NCI-H1417 (cell line): ENCODE results near the gene GLIPR1.
A peak's percentile ranks its signal among the peaks of the same experiment; 100 is the strongest.
"Not testable (repeated sequence)": the region's sequence is repeated elsewhere in the genome, so short reads cannot be mapped to it uniquely, and the experiment has no call there.

Experiments used
- DNase-seq, 3 experiments: peaks; one replicate each; lab custom pipeline; 2025; lab: John Stamatoyannopoulos, UW

The GLIPR1 gene

DNA sequence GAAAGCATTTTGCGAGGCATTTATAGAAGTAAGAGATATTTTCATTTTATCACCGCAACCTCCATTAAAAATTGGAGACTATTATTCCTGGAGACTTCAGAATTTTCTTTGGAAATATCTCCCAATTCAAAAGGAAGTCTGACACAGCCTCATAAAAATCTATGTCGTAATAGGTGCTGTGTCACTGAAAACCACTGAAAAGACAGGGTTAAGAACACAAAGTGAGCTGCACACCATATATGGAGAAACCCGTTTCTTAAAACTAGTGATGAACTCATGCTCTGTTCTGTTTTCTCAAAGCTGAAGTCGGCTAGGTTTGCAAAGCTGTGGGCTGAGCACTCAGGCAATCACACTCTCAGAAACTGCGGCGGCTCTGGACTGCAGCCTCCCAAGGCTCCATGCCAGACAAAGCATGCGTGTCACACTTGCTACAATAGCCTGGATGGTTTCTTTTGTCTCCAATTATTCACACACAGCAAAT lies at the start of gene GLIPR1:
Gene GLIPR1, plus strand, starts transcription at position 287 of the 481 bp plus-strand sequence. Its CDS starts 126 bp downstream, at position 413.
- DNase-seq, result no peak

DNA sequence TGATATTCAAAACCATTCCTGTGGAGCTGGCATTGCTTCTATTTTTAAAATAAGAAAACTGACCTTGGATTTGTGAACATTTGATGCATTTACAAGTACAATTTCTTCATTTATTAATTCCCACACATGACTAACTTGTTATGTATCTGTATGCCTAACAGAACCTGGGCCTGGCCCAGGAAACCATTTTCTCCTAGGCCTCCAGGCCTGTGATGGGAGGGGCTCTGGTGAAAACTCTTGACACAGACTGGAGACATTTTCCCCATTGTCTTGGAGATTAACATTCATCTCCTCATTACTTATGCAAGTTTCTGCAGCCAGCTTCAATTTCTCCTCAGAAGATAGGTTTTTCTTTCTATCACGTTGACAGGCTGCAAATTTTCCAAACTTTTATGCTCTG lies 47.6 kb upstream of the GLIPR1 start:
- DNase-seq, result no peak

DNA sequence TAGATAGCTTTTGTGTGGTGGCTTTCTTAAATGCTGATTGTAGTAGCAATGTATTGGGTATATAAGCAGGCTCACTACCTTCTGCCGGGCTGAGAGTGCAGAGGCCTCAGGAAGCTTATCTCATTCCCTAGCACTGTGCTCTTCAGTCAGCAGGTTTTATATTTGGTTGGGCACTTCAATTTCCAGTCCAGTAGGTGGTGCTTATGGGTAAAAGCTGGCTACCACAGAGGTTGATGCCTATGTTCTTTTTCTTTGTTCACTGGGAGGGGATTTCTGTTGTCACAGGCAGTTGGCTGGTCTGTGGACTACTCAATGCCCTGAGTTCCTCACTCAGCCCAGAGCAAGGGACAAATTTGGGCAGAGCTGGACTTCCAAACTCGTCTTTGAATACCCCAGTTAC lies 43.0 kb upstream of the GLIPR1 start:
- DNase-seq, result no peak

DNA sequence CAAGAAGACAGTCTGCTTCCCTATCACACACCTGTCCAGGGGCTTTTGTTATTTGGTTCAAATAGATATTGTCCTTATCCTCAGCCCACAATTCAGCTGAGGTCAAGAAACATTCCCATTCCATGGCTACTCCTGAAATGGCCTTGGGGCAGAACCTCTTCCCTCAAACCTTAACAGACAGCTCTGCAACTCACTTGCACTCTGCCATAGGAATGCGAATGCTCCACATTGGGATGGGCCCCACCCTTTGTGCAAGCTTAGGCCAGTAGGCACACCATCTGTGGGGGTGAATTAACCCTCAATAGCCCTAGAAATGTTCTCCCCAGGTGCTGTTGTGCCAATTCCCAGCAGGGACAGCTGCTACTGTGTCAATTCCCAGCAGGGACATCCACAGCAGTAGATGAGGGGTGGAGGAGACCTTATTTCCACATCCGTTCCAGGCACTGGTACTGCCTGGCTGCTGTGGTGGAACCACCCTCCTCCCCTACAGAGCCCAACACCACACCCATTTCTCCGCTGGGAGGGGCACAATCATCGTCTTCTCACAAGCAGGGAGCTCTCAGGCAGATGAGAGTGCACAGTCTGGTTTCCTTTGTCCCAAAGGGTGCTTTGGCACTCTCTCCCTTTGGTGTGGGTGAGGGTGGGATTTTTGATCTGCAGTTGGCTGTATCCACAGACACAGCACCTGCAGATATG lies 42.3 kb upstream of the GLIPR1 start:
- DNase-seq, result no peak

DNA sequence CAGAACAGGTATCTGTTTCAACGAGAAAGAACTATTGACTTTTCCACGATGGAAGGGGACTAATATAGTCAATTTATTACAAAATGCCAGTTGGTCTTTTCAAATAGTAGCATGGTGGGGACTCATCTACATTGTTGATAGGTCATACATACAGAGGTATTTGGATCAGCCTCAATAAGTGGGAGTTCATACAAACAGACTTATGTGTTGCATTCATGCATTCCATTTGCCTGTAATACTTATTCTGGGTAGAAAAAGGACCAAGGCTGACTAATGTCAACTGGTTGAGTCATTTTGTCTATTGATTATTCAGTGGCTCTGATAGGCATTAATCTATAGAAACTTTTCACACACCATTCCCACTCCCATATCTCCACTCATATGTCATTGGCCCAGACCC lies 41.5 kb upstream of the GLIPR1 start:
- DNase-seq, result no peak

DNA sequence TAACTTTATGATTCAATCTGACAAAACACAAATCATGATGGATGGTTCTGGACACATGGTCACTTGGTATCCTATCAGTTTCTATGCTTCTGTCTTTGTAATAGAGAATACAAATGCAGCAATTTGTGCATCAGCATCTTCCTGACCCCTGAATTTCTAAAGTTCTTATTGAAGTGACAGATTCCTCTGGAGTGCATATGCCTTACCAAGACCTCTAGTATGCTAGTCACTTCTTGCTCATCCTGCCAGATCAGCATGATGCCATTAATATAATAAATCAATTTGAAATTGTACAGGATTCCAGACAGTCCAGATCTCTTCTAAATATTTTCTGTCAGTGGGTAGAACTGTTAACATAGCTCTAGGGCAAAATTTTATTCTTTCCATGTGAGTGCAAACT lies 40.6 kb upstream of the GLIPR1 start:
- DNase-seq, result no peak

DNA sequence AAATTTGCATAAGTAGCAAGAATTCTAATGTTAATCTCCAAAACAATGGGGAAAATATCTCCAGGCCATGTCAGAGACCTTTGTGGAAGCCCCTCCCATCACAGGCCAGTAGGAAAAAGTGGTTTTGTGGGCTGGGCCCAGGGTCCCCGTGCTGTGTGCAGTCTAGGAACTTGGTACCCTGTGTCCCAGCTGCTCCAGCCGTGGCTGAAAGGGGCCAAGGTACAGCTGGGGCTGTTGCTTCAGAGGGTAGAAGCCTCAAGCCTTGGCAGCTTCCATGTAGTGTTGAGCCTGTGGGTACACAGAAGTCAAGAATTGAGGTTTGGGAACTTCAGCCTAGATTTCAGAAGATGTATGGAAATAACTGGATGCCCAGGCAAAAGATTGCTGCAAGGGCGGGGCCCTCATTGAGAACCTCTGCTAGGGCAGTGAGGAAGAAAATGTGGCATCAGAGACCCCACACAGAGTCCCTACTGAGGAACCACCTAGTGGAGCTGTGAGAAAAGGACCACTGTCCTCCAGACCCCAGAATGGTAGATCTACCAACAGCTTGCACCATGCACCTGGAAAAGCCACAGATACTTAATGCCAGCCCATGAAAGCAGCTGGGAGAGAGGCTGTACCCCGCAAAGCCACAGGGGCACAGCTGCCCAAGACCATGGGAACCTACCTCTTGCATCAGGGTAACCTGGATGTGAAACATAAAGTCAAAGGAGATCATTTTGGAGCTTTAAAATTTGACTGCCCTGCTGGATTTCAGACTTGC lies 38.7 kb upstream of the GLIPR1 start:
- DNase-seq, result not testable (repeated sequence)

DNA sequence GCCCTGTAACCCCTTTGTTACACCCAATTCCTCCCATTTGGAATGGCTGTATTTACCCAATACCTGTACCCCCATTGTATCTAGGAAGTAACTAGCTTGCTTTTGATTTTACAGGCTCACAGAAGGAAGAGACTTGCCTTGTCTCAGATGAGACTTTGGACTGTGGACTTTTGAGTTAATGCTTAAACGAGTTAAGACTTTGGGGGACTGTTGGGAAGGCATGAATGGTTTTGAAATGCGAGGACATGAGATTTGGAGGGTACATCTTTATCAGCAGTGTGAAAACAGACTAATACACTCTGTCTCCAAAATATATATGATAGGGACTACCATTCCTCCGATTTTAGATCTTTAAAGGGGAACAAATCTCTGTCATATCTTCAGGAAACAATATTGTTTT lies 38.1 kb upstream of the GLIPR1 start:
- DNase-seq, result not testable (repeated sequence)

DNA sequence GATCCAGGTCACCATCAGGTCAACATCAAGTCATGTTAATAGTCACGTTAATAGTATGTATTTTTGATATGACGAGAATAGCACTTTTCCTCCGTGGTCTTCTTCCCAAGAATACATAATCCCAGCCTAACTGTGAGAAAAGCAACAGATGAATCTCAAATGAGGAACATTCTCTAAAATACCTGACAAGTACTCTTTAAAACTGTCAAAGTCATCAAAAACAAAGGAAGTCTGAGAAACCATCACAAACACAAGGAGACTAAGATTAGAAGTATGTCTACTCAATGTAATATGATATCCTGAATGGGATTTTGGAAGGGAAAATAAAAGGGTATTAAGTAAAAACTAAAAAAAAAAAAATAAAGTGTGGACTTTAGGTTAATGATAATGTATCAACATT lies 36.8 kb upstream of the GLIPR1 start:
- DNase-seq, result no peak

DNA sequence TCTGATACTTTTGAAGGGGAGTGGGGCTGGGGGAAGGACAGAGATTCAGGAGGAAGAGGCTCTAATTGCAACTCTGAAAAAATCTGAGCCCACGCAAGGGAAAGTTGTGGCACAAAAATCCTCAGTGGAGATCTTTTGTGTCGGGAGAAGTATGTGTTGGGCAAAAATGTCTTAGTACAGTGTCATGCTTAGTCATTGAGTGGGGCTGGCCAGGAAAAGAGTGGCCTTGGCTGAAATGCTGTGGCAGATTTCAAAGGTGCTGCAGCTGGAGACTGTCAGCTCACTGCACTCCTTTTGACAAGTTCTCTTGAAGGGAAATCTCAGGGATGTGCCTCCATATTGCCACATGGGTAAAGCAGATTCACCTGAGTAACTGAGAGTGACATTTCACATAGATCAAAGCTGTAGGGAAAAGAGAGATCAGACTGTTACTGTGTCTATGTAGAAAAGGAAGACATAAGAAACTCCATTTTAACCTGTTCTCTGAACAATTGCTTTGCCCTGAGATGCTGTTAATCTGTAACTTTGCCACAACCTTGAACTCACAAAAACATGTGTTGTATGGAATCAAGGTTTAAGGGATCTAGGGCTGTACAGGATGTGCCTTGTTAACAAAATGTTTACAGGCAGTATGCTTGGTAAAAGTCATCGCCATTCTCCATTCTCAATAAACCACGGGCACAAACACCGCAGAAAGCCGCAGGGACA lies 36.0 kb upstream of the GLIPR1 start:
- DNase-seq, result no peak

DNA sequence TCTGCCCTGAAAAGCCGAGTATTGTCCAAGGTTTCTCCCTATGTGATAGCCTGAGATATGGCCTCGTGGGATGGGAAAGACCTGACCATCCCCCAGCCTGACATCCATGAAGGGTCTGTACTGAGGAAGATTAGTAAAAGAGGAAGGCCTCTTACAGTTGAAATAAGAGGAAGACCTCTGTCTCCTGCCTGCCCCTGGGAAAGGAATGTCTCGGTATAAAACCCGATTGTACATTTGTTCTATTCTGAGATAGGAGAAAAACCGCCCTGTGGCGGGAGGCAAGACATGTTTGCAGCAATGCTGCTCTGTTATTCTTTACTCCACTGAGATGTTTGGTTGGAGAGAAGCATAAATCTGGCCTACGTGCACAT lies 35.4 kb upstream of the GLIPR1 start:
- not testable (repeated sequence) for DNase-seq

DNA sequence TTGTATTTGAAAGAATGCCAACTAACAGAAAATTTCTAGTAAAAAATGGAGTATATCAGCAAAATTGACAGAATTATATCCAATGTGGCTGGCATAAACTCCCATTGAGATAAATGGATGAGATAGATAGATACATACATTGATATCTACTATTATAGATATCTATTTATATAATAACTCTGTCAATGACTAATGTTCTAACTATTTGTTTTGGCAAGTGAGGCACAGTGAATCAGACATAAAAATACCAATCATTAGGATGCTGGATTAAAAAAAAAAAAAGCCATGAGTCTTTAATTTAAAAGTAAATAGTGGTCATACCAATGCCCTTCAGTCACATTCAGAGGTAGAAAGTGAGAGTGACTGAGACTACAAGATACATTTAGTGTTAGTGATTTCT lies 33.7 kb upstream of the GLIPR1 start:
- no peak for DNase-seq

DNA sequence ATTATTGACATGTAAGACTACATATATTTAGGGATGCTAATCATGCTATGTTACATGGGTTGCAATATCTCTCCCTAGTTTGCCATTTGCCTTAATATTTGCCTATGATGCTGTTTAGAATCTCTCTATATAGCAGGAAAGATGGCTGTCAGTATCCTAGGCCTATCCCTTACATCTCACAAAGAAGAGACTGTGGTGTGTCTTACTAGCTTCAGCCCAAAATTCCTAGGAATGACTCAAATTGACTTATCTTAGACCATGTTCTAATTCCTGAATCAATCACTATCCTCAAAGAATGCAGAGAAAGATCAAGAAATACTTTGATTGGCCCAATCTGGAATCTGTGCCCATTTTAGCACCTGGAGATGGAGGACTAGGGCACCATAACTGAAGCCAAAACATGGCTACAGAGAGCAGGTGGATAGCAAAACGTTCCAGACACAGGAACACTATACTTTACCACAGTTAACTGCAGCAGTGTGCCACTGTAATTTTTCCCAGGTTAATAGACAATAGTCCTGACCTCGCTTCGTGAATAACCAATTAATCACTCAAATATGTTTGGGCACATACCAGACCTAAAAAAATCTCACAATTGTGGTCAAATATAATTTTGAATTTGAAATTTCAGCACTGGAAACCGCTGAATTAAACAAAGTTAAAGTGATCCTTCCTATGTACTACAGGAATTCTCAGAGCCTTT lies 32.7 kb upstream of the GLIPR1 start:
- DNase-seq, result no peak

DNA sequence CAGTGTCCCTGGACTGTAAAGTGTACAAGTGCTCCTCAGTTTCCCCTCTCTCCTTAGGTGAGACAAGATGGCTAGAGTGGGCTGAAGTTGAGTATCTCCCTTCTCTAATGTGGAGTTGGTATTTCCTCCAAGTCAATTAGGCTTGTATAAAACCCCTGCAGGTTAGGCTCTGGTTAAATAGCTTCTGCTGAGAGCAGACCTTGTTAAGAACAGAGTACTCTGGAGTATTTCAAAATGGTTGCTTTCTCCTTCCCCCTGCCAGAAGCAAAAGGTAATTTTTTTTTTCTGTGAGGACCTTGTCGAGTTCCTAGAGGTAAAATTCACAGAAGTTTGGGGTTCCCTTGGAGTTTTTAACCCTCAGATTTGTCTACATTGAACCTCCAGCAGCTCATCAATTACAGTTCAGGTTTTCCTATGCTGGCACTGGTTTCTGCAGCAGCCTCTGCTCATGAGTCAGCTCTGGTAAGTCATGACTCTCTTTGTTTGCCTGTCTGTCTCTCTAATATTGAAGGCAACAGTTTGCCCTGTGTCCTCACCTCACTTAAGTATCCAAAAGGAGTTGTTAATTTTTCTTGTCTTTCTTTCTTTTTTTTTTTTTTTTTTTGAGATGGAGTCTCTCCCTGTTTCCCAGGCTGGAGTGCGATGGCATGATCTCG lies 27.8 kb upstream of the GLIPR1 start:
- no peak for DNase-seq

DNA sequence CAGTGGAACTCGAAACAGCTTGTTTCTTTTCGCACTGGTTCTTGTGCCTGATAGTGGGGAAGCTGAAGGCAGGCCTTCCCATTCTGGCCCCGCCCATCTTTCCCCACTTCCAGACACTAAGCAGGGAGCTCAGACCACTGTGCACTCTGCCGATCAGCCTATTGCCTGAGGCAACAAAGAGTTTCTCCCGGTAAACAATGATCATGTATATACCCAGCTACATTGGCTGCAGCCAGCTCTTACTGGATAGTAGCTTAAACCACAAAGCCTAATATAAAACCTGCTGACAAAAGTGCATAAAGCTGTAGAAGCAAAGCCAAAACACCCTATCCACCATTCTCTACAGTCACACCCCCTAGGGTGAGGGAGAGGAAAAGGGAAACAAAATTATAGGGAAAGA lies 24.7 kb upstream of the GLIPR1 start:
- peak in 2 of 3 experiments; percentile 57 to 76 for DNase-seq

DNA sequence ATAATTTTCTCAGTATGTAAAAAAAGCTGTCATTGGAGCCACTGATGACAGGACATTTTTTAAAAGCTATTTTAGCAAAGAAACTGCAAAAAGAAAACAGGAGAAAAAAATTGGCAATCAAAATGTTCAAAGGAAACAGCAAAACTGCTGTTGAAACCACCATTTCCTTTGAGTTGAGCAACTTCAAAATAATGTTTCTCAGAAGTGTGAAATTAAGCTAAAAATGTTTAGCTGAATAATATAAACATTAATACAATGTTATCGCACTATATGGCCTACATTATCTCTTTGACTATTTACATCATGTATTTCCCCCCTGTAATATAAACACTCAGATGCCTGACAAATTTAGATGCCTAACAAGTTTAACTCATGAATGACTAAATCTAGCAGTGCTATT lies 23.4 kb upstream of the GLIPR1 start:
- DNase-seq, result no peak

DNA sequence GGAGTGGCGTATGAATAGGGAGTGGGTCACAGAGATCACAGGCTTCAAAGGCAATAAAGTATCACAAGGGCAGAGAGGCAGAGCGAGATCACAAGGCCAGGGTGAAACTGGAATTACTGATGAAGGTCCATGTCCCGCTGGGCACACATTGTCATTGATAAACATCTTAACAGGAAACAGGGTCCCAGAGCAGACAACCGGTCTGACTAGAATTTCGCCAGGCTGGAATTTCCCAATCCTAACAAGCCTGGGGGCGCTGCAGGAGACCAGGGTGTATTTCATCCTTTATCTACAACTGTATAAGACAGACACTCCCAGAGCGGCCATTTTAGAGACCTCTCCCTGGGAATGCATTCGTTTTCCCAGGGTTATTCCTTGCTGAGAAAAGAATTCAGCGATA lies 22.7 kb upstream of the GLIPR1 start:
- not testable (repeated sequence) for DNase-seq

DNA sequence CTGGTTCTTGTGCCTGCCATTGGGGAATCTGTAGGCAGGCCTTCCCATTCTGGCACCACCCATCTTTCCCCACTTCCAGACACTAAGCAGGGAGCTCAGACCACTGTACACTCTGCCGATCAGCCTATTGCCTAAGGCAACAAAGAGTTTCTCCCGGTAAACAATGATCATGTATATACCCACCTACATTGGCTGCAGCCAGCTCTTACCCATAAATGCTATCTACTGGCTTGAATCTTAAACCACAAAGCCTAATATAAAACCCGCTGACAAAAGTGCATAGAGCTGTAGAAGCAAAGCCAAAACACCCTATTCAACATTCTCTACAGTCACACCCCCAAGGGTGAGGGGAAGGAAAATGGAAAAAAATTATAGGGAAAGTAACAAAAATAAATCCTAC lies 20.8 kb upstream of the GLIPR1 start:
- no peak for DNase-seq

DNA sequence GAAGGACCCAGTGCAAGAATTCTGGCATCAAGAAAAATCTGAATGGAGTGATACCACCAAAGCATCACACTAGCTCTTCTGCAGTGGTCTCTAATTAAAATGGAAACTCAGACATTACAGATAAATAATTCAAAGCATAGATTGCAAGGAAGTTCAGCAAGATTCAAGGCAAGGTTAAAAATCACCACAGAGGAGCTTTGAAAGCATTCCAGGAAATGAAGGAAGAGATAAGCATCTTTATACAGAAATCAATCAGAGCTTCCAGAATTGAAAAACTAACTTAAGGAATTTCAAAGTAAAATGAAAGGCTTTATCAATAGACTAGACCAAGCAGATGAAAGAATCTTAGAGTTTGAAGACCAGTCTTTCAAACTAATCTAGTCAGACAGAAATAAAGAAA lies 20.4 kb upstream of the GLIPR1 start:
- no peak for DNase-seq

DNA sequence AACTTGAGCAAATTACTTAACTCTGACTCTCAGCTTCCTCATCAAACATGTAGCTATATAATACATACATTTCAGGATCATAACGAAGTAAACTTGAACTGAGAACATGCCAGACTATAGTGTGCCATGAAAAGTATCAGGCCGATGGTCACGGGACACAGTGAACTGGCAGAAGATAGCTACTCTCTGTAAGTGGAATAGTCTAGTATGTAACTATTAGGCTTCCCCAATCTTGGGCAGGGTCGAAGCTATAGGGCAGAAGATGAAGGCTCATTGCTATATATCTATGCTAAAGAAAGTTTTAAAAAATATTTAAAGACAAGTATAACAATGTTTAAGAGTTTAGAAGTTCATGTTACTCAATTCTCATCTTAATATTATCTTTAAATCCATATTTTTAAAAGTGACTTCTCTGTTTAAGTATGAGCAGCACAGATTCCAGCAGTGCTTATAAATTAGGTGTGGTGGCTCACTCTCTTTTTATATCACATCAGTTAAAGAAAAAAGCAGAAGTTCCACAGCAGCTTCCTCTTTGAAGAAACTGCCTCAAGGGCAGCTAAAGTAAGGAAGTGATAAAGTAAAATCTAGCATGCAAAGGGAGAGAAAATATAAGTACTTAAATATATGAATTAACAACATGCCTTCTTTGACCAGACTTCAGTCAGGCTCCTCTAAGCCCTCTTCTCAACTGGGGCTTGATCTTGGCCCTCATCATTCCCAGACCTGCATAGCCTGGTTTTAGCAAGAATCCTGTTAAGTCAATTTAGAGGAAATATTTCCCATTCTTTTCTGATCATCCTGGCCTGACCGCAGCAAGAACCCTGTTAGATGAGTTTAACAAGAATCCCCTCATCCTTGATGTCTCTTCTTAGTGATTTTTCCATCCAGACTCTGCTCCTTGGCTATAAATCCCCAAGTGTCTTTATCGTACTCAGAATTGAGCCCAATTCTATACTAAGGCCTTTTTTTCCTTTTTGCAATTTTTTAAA lies 8.4 kb upstream of the GLIPR1 start:
- DNase-seq, result no peak

DNA sequence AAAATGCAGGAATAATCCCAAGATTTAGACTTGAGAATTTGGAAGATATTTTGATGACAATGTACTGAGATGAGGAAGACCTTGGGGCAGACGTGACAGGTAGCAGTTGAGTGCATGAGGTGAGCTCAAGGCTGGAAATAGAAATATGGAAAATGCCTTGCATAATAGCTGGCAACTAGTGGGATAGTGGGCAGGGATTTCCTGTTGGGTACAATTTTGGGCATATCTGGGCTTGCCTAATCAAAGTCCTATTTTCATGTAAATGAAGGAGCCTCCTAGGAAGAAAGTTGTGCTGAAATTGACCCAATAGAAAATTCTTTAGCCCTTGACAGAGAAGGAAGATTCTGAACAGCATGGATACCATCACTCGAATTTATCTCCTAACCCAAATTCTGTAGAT lies 6.4 kb upstream of the GLIPR1 start:
- no peak for DNase-seq
